Thoracic aorta (tissue), 2 donors: ENCODE measurements around the gene MTRFR. TPM values are rescaled to one million over a fixed set of nuclear protein-coding genes. Genes with fewer than 3 reads are reported as not detected.

ENCODE experiments used
- ATAC-seq: fragments of 150-250 bp; one replicate; pipeline ENCODE4 v1.8.0; 2017; ENCODE audit warnings: low read depth; ENCODE audit not compliant: insufficient number of reproducible peaks, low FRiP score
- DNase-seq: peaks from one replicate; pipeline ENCODE4 v3.0.0-alpha.2; 2020; ENCODE audit warnings: low spot score
- H3K27ac ChIP-seq, 2 donors: fragments of 200-600 bp; sonication (generic); 1 replicate in 1 of 2; 2 replicates in 1 of 2; pipeline ENCODE4 v1.5.1; 2016; ENCODE audit warnings: mild to moderate bottlenecking in 2 of 2, moderate library complexity in 2 of 2
- H3K27me3 ChIP-seq: fragments of 200-600 bp; sonication (generic); replicated peaks from 2 replicates; pipeline ENCODE4 v1.6.0; 2016; ENCODE audit warnings: mild to moderate bottlenecking; ENCODE audit not compliant: insufficient read depth
- H3K36me3 ChIP-seq: fragments of 200-600 bp; sonication (generic); one replicate; pipeline ENCODE4 v1.5.1; 2016
- H3K4me1 ChIP-seq, 2 donors: fragments of 200-600 bp; sonication (generic); 1 replicate in 1 of 2; 2 replicates in 1 of 2; pipeline versions ENCODE4 v1.5.1 to v1.6.0; 2016; ENCODE audit warnings: low read depth in 2 of 2, mild to moderate bottlenecking in 1 of 2; ENCODE audit not compliant: control insufficient read depth in 1 of 2
- H3K4me3 ChIP-seq: fragments of 200-600 bp; sonication (generic); 2 replicates; pipeline ENCODE4 v1.5.1; 2016; ENCODE audit warnings: mild to moderate bottlenecking
- H3K9me3 ChIP-seq: fragments of 200-600 bp; sonication (generic); 2 replicates; pipeline ENCODE4 v1.5.1; 2016
- CTCF ChIP-seq: fragments of 200-600 bp; sonication (generic); IDR thresholded peaks from one replicate; pipeline ENCODE4 v1.5.1; 2019; ENCODE audit warnings: antibody characterized with exemption
- total RNA-seq, 2 donors: library from RNA; depleted of rRNA; stranded (reverse); fragments of >200 nt; gene quantifications; one replicate each; pipeline versions ENCODE4 v1.1.0 to v1.2.3, GENCODE V29; 2016

MTRFR gene
- total RNA-seq, 2 donors from 2014 or later: 9.9 to 17.2 TPM

DNA sequence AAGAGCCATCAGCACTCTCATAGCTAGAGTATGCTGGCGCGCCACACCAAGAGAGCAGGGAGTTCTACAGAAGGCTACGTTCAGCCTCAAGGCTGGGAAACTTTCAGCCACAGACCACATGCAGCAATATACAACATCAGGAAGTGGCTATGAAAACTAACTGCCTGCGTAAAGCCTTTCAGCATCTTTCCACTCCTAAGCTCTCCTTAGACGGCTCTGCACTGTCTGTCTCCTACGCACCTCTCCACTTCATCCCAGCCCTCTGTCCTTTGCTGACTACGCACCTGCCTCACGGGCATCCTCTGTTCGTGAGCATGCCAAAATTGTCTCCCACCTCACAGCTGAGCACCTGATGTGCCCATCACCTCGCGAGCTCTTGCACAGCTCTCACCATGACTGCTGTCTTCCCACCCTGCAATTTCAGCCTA lies 10.0 kb upstream of the MTRFR start:
- DNase-seq: no peak
- no peak for ATAC-seq
- H3K36me3 ChIP-seq: peaks cover 4% of the 10 kb centered on the region

GRCh38 chr12:123225443-123225842 lies 7.8 kb upstream of the MTRFR start:
- Histone ChIP-seq H3K27me3 (no peaks in the 10 kb centered on the region), H3K27ac (no peak overlapping the region), H3K36me3 (peaks cover 4% of the 10 kb centered on the region), H3K4me1 (no peaks in the 10 kb centered on the region), H3K9me3 (no peaks in the 10 kb centered on the region), H3K4me3 (no peak overlapping the region)
- DNase-seq: no peak
- no peak for ATAC-seq
- TF ChIP-seq CTCF: no peak

More for the DNA sequence above, 10.0 kb upstream of the MTRFR start:
- H3K27me3 ChIP-seq: no peaks in the 10 kb centered on the region
- H3K4me3 ChIP-seq: no peak overlapping the region
- no peaks in the 10 kb centered on the region for H3K9me3 ChIP-seq
- no peak for TF ChIP-seq CTCF
- H3K4me1 ChIP-seq: no peaks in the 10 kb centered on the region
- no peak overlapping the region for H3K27ac ChIP-seq

- ATAC-seq (no peak), DNase-seq (no peak)
- Histone ChIP-seq H3K27me3 (no peaks in the 10 kb centered on the region), H3K9me3 (no peaks in the 10 kb centered on the region), H3K36me3 (no peaks in the 10 kb centered on the region), H3K4me3 (no peak overlapping the region), H3K27ac (no peak overlapping the region), H3K4me1 (peaks cover 9% of the 10 kb centered on the region in 2 donors)
- TF ChIP-seq CTCF: no peak
Observed at GRCh38 chr12:123227581-123228258, 5.5 kb upstream of the MTRFR start.

DNA sequence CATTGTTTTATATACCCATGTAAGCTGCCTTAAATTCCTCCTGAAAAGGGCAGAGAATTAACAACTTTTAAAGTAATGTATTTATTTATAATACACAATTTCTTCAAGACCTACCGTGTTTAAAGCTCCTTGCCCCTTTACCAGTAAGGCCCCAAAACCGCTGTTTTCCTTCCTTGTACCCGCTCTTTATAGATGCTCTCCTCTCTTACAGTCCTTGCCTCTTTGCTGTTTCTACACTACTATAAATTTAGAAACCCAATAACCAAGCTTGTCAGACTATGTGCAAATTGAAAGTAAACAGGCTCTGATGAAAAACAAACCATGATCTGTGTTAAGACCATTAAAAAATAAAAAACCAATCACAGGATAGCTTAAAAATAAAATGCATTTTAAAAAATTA lies 4.2 kb upstream of the MTRFR start:
- Histone ChIP-seq H3K4me1 (peaks cover 9% of the 10 kb centered on the region in 2 donors), H3K27ac (no peak overlapping the region), H3K36me3 (no peaks in the 10 kb centered on the region), H3K4me3 (peak overlapping the region; percentile 26), H3K27me3 (no peaks in the 10 kb centered on the region), H3K9me3 (no peaks in the 10 kb centered on the region)
- DNase-seq: no peak
- ATAC-seq: no peak
- TF ChIP-seq CTCF: no peak

GRCh38 chr12:123231931-123232330 lies 1.3 kb upstream of the MTRFR start:
- H3K9me3 ChIP-seq: no peaks in the 10 kb centered on the region
- no peak for TF ChIP-seq CTCF
- ATAC-seq: no peak
- H3K4me1 ChIP-seq: peaks cover 16 to 26% of the 10 kb centered on the region in 2 donors
- DNase-seq: no peak
- peak overlapping the region; percentile 93 for H3K4me3 ChIP-seq
- H3K27me3 ChIP-seq: no peaks in the 10 kb centered on the region
- no peaks in the 10 kb centered on the region for H3K36me3 ChIP-seq
- peak overlapping the region; percentile 74 to 87 for H3K27ac ChIP-seq
